Gastrocnemius medialis (tissue), 4 donors: Measurements from ENCODE around the gene BCL2L1. TPM values are rescaled to one million over a fixed set of nuclear protein-coding genes. Genes with fewer than 3 reads are reported as not detected.

ENCODE experiments used
- ATAC-seq, 2 donors: fragments of 150-250 bp; one replicate each; pipeline ENCODE4 v1.9.1; 2016
- DNase-seq, 2 donors: peaks; one replicate each; pipeline ENCODE4 v3.0.0-alpha.2; 2019
- H3K27ac ChIP-seq, 4 donors: fragments of 200-600 bp; sonication (generic); 1 replicate in 1 of 4; 2 replicates in 3 of 4; pipeline ENCODE4 v1.5.1; 2016 to 2018; ENCODE audit warnings: mild to moderate bottlenecking in 2 of 4, moderate library complexity in 1 of 4
- H3K27me3 ChIP-seq, 3 donors: fragments of 200-600 bp; sonication (generic) in 2 of 3; 1 replicate in 1 of 3; 2 replicates in 2 of 3; pipeline versions ENCODE4 v1.5.1 to v1.6.0; 2016 to 2019; ENCODE audit warnings: mild to moderate bottlenecking in 1 of 3, moderate library complexity in 1 of 3
- H3K36me3 ChIP-seq, 2 donors: fragments of 200-600 bp; sonication (generic) in 1 of 2; one replicate each; pipeline ENCODE4 v1.5.1; 2017 to 2018
- H3K4me1 ChIP-seq, 2 donors: fragments of 200-600 bp; sonication (generic) in 1 of 2; one replicate each; pipeline ENCODE4 v1.5.1; 2016 to 2017; ENCODE audit warnings: mild to moderate bottlenecking in 2 of 2
- H3K4me3 ChIP-seq, 4 donors: fragments of 200-600 bp; sonication (generic) in 3 of 4; 1 replicate in 1 of 4; 2 replicates in 3 of 4; pipeline ENCODE4 v1.5.1; 2016 to 2019; ENCODE audit warnings: mild to moderate bottlenecking in 2 of 4
- H3K9me3 ChIP-seq, 3 donors: fragments of 200-600 bp; sonication (generic) in 2 of 3; 1 replicate in 1 of 3; 2 replicates in 2 of 3; pipeline ENCODE4 v1.5.1; 2016 to 2019
- POLR2A ChIP-seq, 2 donors: fragments of 450-650 bp; IDR thresholded peaks; one replicate each; pipeline ENCODE4 v1.6.1; 2017; ENCODE audit warnings: antibody characterized with exemption in 2 of 2, mild to moderate bottlenecking in 2 of 2, moderate library complexity in 2 of 2
- in situ Hi-C, 4 donors: fragments of 200-750 bp; cut with MboI; loops; one replicate each; pipeline versions ENCODE4 v1.15.0 to v1.8.0; 2017; ENCODE audit warnings: low sequenced_read_pairs in 4 of 4
- intact Hi-C: fragments of 100-400 bp; cut with DNase I; formaldehyde crosslinking; loops from one replicate; pipeline ENCODE4 v1.15.1; 2023; ENCODE audit warnings: low total_unique reads
- total RNA-seq, 4 donors: library from RNA; depleted of rRNA; stranded (reverse); fragments of >200 nt; gene quantifications; one replicate each; pipeline versions ENCODE4 v1.1.0 to v1.2.3, GENCODE V29; 2016
- TF ChIP-seq, protein P1 (sequence below), 5 experiments: fragments of 450-650 bp in 3 of 5; fragments of 200-600 bp in 2 of 5; sonication (generic) in 2 of 5; IDR thresholded peaks in 4 of 5; conservative IDR thresholded peaks in 1 of 5; 1 replicate in 4 of 5; 2 replicates in 1 of 5; pipeline ENCODE4 v1.5.1; 2016 to 2019; ENCODE audit warnings: antibody characterized with exemption in 5 of 5, mild to moderate bottlenecking in 3 of 5, moderate library complexity in 3 of 5

BCL2L1 gene
- total RNA-seq, 4 donors from 2014 or later: 41.5 to 87.8 (median 55.3) TPM

DNA sequence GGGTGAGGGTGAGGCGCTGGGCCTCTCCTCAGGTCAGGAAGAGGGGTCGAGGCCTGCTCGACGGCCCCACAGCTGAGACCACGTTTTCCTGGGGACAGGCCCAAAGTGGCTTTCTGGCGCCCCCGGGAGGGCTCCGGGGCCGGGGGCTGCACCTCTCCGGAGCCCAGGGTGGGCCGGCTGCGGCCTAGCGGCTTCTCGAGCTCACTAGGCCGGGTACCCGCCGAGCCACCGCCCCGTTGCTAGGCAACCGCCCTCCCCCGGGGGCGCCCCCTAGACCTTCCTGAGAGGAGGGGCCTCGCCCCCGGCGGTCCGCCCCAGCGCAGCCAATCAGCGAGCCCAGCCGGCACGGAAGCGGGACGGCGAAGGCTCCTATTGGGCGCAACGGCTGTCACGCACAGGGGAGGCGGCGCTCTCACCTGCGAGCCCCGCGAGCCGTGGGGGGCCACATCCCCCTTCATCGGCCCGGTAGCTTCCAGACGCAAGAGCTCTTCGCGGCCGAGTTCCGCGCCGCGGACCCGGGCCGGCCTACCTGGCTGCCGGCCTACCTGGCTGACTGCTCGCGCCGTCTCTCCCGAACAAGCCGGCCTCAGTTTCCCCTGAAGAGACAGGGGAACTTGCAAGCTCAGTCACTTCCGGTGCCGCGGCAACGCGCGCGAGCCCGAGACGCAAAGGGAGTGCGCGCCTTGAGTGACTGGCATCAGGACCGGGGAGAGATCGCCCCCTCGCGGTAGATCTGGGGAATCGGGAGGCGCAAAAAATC, 831 bp upstream of the BCL2L1 start:
- Histone ChIP-seq H3K9me3 (no peaks in the 10 kb centered on the region), H3K27ac (peak overlapping the region; percentile 97 to 98 (median 97)), H3K36me3 (peaks cover 0 to 17% of the 10 kb centered on the region in 2 donors), H3K4me3 (peak overlapping the region; percentile 76 to 87 (median 82)), H3K27me3 (no peaks in the 10 kb centered on the region), H3K4me1 (peaks cover 19 to 23% of the 10 kb centered on the region in 2 donors)
- TF ChIP-seq, protein P1, sequence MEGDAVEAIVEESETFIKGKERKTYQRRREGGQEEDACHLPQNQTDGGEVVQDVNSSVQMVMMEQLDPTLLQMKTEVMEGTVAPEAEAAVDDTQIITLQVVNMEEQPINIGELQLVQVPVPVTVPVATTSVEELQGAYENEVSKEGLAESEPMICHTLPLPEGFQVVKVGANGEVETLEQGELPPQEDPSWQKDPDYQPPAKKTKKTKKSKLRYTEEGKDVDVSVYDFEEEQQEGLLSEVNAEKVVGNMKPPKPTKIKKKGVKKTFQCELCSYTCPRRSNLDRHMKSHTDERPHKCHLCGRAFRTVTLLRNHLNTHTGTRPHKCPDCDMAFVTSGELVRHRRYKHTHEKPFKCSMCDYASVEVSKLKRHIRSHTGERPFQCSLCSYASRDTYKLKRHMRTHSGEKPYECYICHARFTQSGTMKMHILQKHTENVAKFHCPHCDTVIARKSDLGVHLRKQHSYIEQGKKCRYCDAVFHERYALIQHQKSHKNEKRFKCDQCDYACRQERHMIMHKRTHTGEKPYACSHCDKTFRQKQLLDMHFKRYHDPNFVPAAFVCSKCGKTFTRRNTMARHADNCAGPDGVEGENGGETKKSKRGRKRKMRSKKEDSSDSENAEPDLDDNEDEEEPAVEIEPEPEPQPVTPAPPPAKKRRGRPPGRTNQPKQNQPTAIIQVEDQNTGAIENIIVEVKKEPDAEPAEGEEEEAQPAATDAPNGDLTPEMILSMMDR (IDR thresholded peaks at IDR 0.05 in 4 of 5, conservative IDR thresholded peaks at IDR 0.05 in 1 of 5): peak; percentile 97 to 99 (median 98)
- TF ChIP-seq POLR2A (IDR thresholded peaks at IDR 0.05): peak; percentile 85 to 92
- peak; percentile 81 to 84 for ATAC-seq
- peak; percentile 96 to 98 for DNase-seq
- intact Hi-C loops (loop anchor here (1.0 to 10.0 kb wide), 6 partner anchors 16 to 231 kb away; partner anchors contain the start of genes PDRG1 and TPX2), in situ Hi-C loops (loop anchor here in 2 of 4 donors (5.0 kb wide), 1 partner anchor 61 kb away; no protein-coding TSS in a partner anchor)

DNA sequence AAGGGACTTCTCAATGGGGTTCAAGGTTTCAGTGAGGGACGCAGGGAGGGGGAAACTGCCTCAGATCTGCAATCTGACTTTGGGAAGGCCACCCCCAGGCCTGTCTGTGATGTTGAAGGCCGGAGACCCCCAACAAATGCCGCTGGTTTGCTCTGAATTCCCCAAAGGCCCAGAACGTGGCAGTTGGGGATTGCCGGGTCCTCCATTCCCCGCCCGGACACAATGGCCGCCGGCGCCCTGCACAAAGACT, 326 bp upstream of the BCL2L1 start:
- H3K27ac ChIP-seq: peak overlapping the region; percentile 97 to 98 (median 97)
- no peak for DNase-seq

DNA sequence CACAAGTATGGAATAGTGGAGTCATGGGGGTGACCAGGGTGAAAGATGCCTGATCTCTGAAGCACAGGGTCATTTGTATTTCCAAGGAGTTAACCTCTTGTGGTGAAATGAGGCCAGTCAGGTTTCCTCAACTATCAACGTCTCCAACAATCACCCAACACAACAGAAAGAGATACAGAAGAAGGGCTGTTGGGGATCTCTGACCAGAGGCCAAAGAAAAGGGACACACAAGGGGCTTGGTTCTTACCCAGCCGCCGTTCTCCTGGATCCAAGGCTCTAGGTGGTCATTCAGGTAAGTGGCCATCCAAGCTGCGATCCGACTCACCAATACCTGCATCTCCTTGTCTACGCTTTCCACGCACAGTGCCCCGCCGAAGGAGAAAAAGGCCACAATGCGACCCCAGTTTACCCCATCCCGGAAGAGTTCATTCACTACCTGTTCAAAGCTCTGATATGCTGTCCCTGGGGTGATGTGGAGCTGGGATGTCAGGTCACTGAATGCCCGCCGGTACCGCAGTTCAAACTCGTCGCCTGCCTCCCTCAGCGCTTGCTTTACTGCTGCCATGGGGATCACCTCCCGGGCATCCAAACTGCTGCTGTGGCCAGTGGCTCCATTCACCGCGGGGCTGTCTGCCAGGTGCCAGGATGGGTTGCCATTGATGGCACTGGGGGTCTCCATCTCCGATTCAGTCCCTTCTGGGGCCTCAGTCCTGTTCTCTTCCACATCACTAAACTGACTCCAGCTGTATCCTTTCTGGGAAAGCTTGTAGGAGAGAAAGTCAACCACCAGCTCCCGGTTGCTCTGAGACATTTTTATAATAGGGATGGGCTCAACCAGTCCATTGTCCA, 1.0 kb downstream of the BCL2L1 start:
- peak overlapping the region; percentile 97 to 98 (median 97) for H3K27ac ChIP-seq
- H3K4me1 ChIP-seq: peaks cover 35 to 41% of the 10 kb centered on the region in 2 donors
- intact Hi-C loops: loop anchor here (2.0 to 10.0 kb wide), 3 partner anchors 51 to 233 kb away; partner anchors contain the start of gene PDRG1
- H3K36me3 ChIP-seq: peaks cover 0 to 17% of the 10 kb centered on the region in 2 donors
- TF ChIP-seq POLR2A (IDR thresholded peaks at IDR 0.05): no peak
- TF ChIP-seq, protein P1 (IDR thresholded peaks at IDR 0.05 in 4 of 5, conservative IDR thresholded peaks at IDR 0.05 in 1 of 5): no peak
- in situ Hi-C loops: loop anchor here in 2 of 4 donors (5.0 kb wide), 1 partner anchor 59 kb away; no protein-coding TSS in a partner anchor
- peak overlapping the region; percentile 76 to 87 (median 82) for H3K4me3 ChIP-seq
- no peaks in the 10 kb centered on the region for H3K27me3 ChIP-seq
- DNase-seq (peak in 1 of 2 donors; percentile 54), ATAC-seq (no peak)
- H3K9me3 ChIP-seq: no peaks in the 10 kb centered on the region

More for the DNA sequence above, 326 bp upstream of the BCL2L1 start:
- Histone ChIP-seq H3K4me1 (peaks cover 22 to 28% of the 10 kb centered on the region in 2 donors), H3K4me3 (peak overlapping the region; percentile 76 to 87 (median 82)), H3K36me3 (peaks cover 0 to 17% of the 10 kb centered on the region in 2 donors), H3K9me3 (no peaks in the 10 kb centered on the region), H3K27me3 (no peaks in the 10 kb centered on the region)
- intact Hi-C loops (loop anchor here (1.0 to 10.0 kb wide), 5 partner anchors 16 to 232 kb away; partner anchors contain the start of genes PDRG1 and TPX2), in situ Hi-C loops (loop anchor here in 2 of 4 donors (5.0 kb wide), 1 partner anchor 61 kb away; no protein-coding TSS in a partner anchor)
- TF ChIP-seq, protein P1 (IDR thresholded peaks at IDR 0.05 in 4 of 5, conservative IDR thresholded peaks at IDR 0.05 in 1 of 5): peak in 1 of 5 experiments; percentile 41
- no peak for TF ChIP-seq POLR2A (IDR thresholded peaks at IDR 0.05)
- peak; percentile 44 to 50 for ATAC-seq
